ENCODE data around the gene TNFSF13.

GRCh38 chr17:7556627-7557026, 1.9 kb upstream of the TNFSF13 start:
- TF ChIP-seq, protein P1, sequence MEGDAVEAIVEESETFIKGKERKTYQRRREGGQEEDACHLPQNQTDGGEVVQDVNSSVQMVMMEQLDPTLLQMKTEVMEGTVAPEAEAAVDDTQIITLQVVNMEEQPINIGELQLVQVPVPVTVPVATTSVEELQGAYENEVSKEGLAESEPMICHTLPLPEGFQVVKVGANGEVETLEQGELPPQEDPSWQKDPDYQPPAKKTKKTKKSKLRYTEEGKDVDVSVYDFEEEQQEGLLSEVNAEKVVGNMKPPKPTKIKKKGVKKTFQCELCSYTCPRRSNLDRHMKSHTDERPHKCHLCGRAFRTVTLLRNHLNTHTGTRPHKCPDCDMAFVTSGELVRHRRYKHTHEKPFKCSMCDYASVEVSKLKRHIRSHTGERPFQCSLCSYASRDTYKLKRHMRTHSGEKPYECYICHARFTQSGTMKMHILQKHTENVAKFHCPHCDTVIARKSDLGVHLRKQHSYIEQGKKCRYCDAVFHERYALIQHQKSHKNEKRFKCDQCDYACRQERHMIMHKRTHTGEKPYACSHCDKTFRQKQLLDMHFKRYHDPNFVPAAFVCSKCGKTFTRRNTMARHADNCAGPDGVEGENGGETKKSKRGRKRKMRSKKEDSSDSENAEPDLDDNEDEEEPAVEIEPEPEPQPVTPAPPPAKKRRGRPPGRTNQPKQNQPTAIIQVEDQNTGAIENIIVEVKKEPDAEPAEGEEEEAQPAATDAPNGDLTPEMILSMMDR (IDR thresholded peaks at IDR 0.05; ENCODE audit: low read length), result no peak
- TF ChIP-seq EZH2phosphoT487 (IDR thresholded peaks at IDR 0.05; ENCODE audit: low read length) (no peak), EZH2 (optimal IDR thresholded peaks at IDR 0.05; ENCODE audit: low read depth, low read length) (no peak)
